ENCODE results near the gene TECPR2. TPM values are rescaled to one million over a fixed set of nuclear protein-coding genes. Genes with fewer than 3 reads are reported as not detected.

Gene TECPR2, protein sequence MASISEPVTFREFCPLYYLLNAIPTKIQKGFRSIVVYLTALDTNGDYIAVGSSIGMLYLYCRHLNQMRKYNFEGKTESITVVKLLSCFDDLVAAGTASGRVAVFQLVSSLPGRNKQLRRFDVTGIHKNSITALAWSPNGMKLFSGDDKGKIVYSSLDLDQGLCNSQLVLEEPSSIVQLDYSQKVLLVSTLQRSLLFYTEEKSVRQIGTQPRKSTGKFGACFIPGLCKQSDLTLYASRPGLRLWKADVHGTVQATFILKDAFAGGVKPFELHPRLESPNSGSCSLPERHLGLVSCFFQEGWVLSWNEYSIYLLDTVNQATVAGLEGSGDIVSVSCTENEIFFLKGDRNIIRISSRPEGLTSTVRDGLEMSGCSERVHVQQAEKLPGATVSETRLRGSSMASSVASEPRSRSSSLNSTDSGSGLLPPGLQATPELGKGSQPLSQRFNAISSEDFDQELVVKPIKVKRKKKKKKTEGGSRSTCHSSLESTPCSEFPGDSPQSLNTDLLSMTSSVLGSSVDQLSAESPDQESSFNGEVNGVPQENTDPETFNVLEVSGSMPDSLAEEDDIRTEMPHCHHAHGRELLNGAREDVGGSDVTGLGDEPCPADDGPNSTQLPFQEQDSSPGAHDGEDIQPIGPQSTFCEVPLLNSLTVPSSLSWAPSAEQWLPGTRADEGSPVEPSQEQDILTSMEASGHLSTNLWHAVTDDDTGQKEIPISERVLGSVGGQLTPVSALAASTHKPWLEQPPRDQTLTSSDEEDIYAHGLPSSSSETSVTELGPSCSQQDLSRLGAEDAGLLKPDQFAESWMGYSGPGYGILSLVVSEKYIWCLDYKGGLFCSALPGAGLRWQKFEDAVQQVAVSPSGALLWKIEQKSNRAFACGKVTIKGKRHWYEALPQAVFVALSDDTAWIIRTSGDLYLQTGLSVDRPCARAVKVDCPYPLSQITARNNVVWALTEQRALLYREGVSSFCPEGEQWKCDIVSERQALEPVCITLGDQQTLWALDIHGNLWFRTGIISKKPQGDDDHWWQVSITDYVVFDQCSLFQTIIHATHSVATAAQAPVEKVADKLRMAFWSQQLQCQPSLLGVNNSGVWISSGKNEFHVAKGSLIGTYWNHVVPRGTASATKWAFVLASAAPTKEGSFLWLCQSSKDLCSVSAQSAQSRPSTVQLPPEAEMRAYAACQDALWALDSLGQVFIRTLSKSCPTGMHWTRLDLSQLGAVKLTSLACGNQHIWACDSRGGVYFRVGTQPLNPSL (N-terminal part only)
- polyA plus RNA-seq: 8.1 to 8.7 TPM (median 8.3 TPM) in 3 replicates
- 6.3 TPM for polyA plus RNA-seq (2011; ENCODE audit: low read depth)
- 6.4 TPM in 2 replicates for polyA plus RNA-seq (2011; cell fraction: cytosol; rRNA removed)
- polyA plus RNA-seq (2011; cell fraction: nucleus; rRNA removed): 14.0 and 17.2 TPM in 2 replicates
- polyA plus RNA-seq (2012; ENCODE audit: low replicate concordance): 4.9 and 10.4 TPM in 2 replicates
- 15.0 to 38.9 TPM (median 15.9 TPM) in 3 replicates for polyA minus RNA-seq
- 22.1 TPM for polyA minus RNA-seq (2011; cell fraction: cytosol; rRNA and poly(A)+ RNA removed)
- 24.5 and 27.2 TPM in 2 replicates for polyA minus RNA-seq (2011; cell fraction: nucleus; rRNA and poly(A)+ RNA removed)

DNA sequence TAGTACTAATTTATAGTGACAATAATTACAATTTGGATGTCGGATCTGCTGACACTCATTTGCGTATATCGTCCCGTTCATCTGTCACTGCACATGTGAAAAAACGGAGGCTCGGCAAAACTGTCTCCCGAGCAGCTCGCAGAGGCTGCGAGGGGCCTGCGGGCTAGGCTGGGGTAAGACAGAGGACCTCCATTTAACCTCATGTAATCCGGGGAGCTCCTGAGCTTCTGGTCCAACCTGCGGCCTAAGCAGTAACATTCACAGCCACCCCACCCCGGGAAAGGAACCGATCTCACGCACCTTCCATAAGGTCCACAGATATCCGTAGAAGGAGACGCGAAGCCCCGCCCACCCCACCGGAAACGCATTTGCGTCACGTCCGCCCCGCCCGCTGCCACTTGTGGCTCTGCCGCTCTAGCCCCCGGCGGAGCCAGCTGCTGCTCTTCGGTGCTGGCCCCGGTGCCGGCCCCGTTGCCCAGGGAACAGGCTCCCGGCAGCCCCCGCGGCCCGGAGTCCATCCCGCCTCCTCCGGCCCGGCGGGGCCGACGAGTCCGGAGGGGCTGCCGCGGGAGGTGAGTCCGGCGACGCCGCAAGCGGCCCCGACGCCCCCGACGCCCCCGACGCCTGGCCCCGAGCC is at the start of gene TECPR2, which contains the start of gene CINP:
TSS of gene TECPR2 (plus strand) at position 397 of the 637 bp plus-strand sequence. CDS start 13,781 bp downstream, outside the sequence.
TSS of gene CINP (minus strand) at position 346 of the 637 bp plus-strand sequence. CDS start at position 307, 39 bp downstream.
- Histone ChIP-seq H4K20me1 (ENCODE audit: control insufficient read depth, extremely low read depth, insufficient read depth, low read length) (no peaks in the 10 kb centered on the region), H3K27me3 (ENCODE audit: control insufficient read depth, extremely low read depth, insufficient read depth, low read length) (no peaks in the 10 kb centered on the region), H3K4me1 (ENCODE audit: control insufficient read depth, extremely low read depth, insufficient read depth, low read length) (peaks cover 11% of the 10 kb centered on the region), H2AFZ (ENCODE audit: control insufficient read depth, low read length) (peak within 1 kb of the TSS; percentile 54), H3K4me3 (ENCODE audit: control insufficient read depth in 2 of 3, extremely low read depth in 1 of 3, insufficient read depth in 2 of 3, low read depth in 1 of 3, low read length in 3 of 3) (peak within 1 kb of the TSS; percentile 73 to 92 (median 85)), H3K36me3 (ENCODE audit: control insufficient read depth in 2 of 2, extremely low read depth in 1 of 2, insufficient read depth in 2 of 2, low read length in 2 of 2) (peaks cover 3 to 6% of the 10 kb centered on the region in 2 experiments), H3K9me1 (ENCODE audit: control insufficient read depth, extremely low read depth, insufficient read depth, low read length) (no peaks in the 10 kb centered on the region), H3K4me2 (ENCODE audit: control insufficient read depth, extremely low read depth, insufficient read depth, low read depth, low read length) (peak within 1 kb of the TSS; percentile 88), H3K9ac (ENCODE audit: control insufficient read depth, extremely low read depth, insufficient read depth, low read length) (peak within 1 kb of the TSS; percentile 84), H3K79me2 (ENCODE audit: control insufficient read depth, insufficient read depth, low read length) (peaks cover 36% of the 10 kb centered on the region), H3K27ac (ENCODE audit: control insufficient read depth, insufficient read depth, low read length) (peak within 1 kb of the TSS; percentile 85), H3K9me3 (ENCODE audit: control insufficient read depth, low read depth, low read length) (no peaks in the 10 kb centered on the region)
- FAIRE-seq: peak; percentile 71
- dilution Hi-C loops (cut with MboI; ENCODE audit: extremely low pct_ligation_motif_present, low sequenced_read_pairs): no loop called here
- TF ChIP-seq, protein P1, sequence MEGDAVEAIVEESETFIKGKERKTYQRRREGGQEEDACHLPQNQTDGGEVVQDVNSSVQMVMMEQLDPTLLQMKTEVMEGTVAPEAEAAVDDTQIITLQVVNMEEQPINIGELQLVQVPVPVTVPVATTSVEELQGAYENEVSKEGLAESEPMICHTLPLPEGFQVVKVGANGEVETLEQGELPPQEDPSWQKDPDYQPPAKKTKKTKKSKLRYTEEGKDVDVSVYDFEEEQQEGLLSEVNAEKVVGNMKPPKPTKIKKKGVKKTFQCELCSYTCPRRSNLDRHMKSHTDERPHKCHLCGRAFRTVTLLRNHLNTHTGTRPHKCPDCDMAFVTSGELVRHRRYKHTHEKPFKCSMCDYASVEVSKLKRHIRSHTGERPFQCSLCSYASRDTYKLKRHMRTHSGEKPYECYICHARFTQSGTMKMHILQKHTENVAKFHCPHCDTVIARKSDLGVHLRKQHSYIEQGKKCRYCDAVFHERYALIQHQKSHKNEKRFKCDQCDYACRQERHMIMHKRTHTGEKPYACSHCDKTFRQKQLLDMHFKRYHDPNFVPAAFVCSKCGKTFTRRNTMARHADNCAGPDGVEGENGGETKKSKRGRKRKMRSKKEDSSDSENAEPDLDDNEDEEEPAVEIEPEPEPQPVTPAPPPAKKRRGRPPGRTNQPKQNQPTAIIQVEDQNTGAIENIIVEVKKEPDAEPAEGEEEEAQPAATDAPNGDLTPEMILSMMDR (optimal IDR thresholded peaks at IDR 0.05 in 1 of 3, IDR thresholded peaks at IDR 0.05 in 1 of 3, conservative IDR thresholded peaks at IDR 0.05 in 1 of 3; ENCODE audit: extremely low read depth in 1 of 3, insufficient read depth in 2 of 3, low read length in 3 of 3): no peak
- no peak for TF ChIP-seq EZH2 (IDR thresholded peaks at IDR 0.05; ENCODE audit: low read length)
- DNase-seq (ENCODE audit: low read depth, low spot score): peak; percentile 62
